ENCODE results near the gene PRKD2.

PRKD2 gene

GRCh38 chr19:46660008-46660517 is 56.9 kb downstream of the PRKD2 start:
- DNase-seq = no peak

- DNase-seq = no peak
Observed at GRCh38 chr19:46659151-46660007, 57.5 kb downstream of the PRKD2 start.

GRCh38 chr19:46656541-46656940 is 60.4 kb downstream of the PRKD2 start:
- DNase-seq = no peak

- no peak for DNase-seq
Observed at GRCh38 chr19:46654621-46655152, 62.2 kb downstream of the PRKD2 start.

GRCh38 chr19:46650445-46650844 is 66.5 kb downstream of the PRKD2 start:
- DNase-seq = no peak

GRCh38 chr19:46648961-46649960 is 67.7 kb downstream of the PRKD2 start:
- DNase-seq = no peak

GRCh38 chr19:46648060-46648960 is 68.6 kb downstream of the PRKD2 start:
- no peak for DNase-seq

- DNase-seq = no peak
Observed at GRCh38 chr19:46646402-46646801, 70.5 kb downstream of the PRKD2 start.

GRCh38 chr19:46644720-46645119 is 72.2 kb downstream of the PRKD2 start:
- DNase-seq = no peak

GRCh38 chr19:46640656-46641055 is 76.3 kb downstream of the PRKD2 start:
- no peak for DNase-seq

- DNase-seq = no peak
Observed at GRCh38 chr19:46639358-46640182, 77.3 kb downstream of the PRKD2 start.

- no peak for DNase-seq
Observed at GRCh38 chr19:46637224-46637623, 79.7 kb downstream of the PRKD2 start.

GRCh38 chr19:46635920-46636761 is 80.8 kb downstream of the PRKD2 start, which contains the start of gene GNG8:
Gene GNG8 (minus strand): TSS chr19:46636202. CDS start chr19:46634682, 1,520 bp downstream.
- DNase-seq = no peak

GRCh38 chr19:46634656-46635218 is 82.2 kb downstream of the PRKD2 start:
- no peak for DNase-seq

GRCh38 chr19:46634045-46634655 is 82.8 kb downstream of the PRKD2 start:
- peak; percentile 98 for DNase-seq

- DNase-seq = no peak
Observed at GRCh38 chr19:46633130-46633529, 83.8 kb downstream of the PRKD2 start.

- DNase-seq = no peak
Observed at GRCh38 chr19:46631481-46631880, 85.4 kb downstream of the PRKD2 start.

- no peak for DNase-seq
Observed at GRCh38 chr19:46630586-46631205, 86.2 kb downstream of the PRKD2 start.
